Gastrocnemius medialis (tissue), 4 donors: ENCODE measurements around the gene TBC1D30.

Experiments used
- POLR2A ChIP-seq, 2 donors: fragments of 450-650 bp; IDR thresholded peaks; one replicate each; pipeline ENCODE4 v1.6.1; 2017; ENCODE audit warnings: antibody characterized with exemption in 2 of 2, mild to moderate bottlenecking in 2 of 2, moderate library complexity in 2 of 2
- TF ChIP-seq, protein P1 (sequence below), 5 experiments: fragments of 450-650 bp in 3 of 5; fragments of 200-600 bp in 2 of 5; sonication (generic) in 2 of 5; IDR thresholded peaks in 4 of 5; conservative IDR thresholded peaks in 1 of 5; 1 replicate in 4 of 5; 2 replicates in 1 of 5; pipeline ENCODE4 v1.5.1; 2016 to 2019; ENCODE audit warnings: antibody characterized with exemption in 5 of 5, mild to moderate bottlenecking in 3 of 5, moderate library complexity in 3 of 5

DNA sequence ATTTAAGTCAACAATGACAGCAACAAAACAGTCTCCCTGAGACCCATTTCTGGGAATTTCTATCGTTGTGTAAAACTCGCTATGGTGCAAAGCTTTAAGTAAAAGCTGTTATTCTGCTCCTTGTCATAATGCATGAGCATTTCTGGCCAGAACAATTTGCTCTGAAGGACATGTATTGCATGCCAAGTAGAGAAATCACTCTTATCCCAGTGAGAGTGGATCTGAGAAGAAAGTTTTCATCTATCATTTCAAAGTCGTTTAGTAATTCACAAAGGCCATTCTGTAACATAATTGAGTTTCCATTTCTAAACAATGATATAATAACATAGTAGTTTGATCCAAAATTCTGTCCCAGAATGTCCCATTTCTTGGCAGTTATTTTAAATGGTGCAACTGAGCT, 86.6 kb downstream of the TBC1D30 start:
- TF ChIP-seq, protein P1, sequence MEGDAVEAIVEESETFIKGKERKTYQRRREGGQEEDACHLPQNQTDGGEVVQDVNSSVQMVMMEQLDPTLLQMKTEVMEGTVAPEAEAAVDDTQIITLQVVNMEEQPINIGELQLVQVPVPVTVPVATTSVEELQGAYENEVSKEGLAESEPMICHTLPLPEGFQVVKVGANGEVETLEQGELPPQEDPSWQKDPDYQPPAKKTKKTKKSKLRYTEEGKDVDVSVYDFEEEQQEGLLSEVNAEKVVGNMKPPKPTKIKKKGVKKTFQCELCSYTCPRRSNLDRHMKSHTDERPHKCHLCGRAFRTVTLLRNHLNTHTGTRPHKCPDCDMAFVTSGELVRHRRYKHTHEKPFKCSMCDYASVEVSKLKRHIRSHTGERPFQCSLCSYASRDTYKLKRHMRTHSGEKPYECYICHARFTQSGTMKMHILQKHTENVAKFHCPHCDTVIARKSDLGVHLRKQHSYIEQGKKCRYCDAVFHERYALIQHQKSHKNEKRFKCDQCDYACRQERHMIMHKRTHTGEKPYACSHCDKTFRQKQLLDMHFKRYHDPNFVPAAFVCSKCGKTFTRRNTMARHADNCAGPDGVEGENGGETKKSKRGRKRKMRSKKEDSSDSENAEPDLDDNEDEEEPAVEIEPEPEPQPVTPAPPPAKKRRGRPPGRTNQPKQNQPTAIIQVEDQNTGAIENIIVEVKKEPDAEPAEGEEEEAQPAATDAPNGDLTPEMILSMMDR (IDR thresholded peaks at IDR 0.05 in 4 of 5, conservative IDR thresholded peaks at IDR 0.05 in 1 of 5): no peak
- TF ChIP-seq POLR2A (IDR thresholded peaks at IDR 0.05): no peak
